HG03108 (cell line): Measurements from ENCODE around the gene SCLY.

Experiments
- ATAC-seq: cut with Tn5 transposase; IDR thresholded peaks from one replicate; pipeline ENCODE4 v1.9.1; 2021; ENCODE audit warnings: moderate library complexity; ENCODE audit not compliant: unreplicated experiment

SCLY gene

GRCh38 chr2:238069021-238069709, 8.4 kb downstream of the SCLY start:
- ATAC-seq = no peak

GRCh38 chr2:238069877-238070276, 9.1 kb downstream of the SCLY start:
- no peak for ATAC-seq

- ATAC-seq = no peak
Observed at GRCh38 chr2:238075397-238075796, 14.6 kb downstream of the SCLY start.

- no peak for ATAC-seq
Observed at GRCh38 chr2:238077292-238077691, 16.5 kb downstream of the SCLY start.

GRCh38 chr2:238079874-238080327, 19.1 kb downstream of the SCLY start:
- no peak for ATAC-seq

GRCh38 chr2:238080518-238080917, 19.7 kb downstream of the SCLY start:
- ATAC-seq = no peak

GRCh38 chr2:238081150-238081549, 20.3 kb downstream of the SCLY start:
- no peak for ATAC-seq

GRCh38 chr2:238081561-238081960, 20.8 kb downstream of the SCLY start:
- ATAC-seq = no peak

GRCh38 chr2:238082151-238082550, 21.4 kb downstream of the SCLY start:
- ATAC-seq = no peak

- ATAC-seq = no peak
Observed at GRCh38 chr2:238082827-238083226, 22.0 kb downstream of the SCLY start.

- no peak for ATAC-seq
Observed at GRCh38 chr2:238083919-238084318, 23.1 kb downstream of the SCLY start.

GRCh38 chr2:238084761-238085160, 24.0 kb downstream of the SCLY start:
- ATAC-seq = no peak

- ATAC-seq = no peak
Observed at GRCh38 chr2:238085899-238086298, 25.1 kb downstream of the SCLY start.

- ATAC-seq = no peak
Observed at GRCh38 chr2:238087211-238087610, 26.4 kb downstream of the SCLY start.

GRCh38 chr2:238090887-238091286, 30.1 kb downstream of the SCLY start:
- no peak for ATAC-seq

- no peak for ATAC-seq
Observed at GRCh38 chr2:238091436-238092060, 30.7 kb downstream of the SCLY start.

- no peak for ATAC-seq
Observed at GRCh38 chr2:238092486-238093035, 31.8 kb downstream of the SCLY start.

GRCh38 chr2:238093181-238094140, 32.7 kb downstream of the SCLY start:
- ATAC-seq = no peak

- ATAC-seq = no peak
Observed at GRCh38 chr2:238094438-238095022, 33.7 kb downstream of the SCLY start.

- ATAC-seq = no peak
Observed at GRCh38 chr2:238095143-238095542, 34.3 kb downstream of the SCLY start.
